LNCaP clone FGC (cell line): ENCODE data around the gene KIF1A.

Experiments
- DNase-seq: peaks from one replicate; pipeline ENCODE4 v3.0.0-alpha.2; 2011; ENCODE audit warnings: low read depth
- H3K4me3 ChIP-seq: 2 replicates; pipeline ENCODE4 v1.5.1; 2011; ENCODE audit warnings: mild to moderate bottlenecking, low read depth, low read length, control low read depth
- TF ChIP-seq, protein P1 (sequence below): IDR thresholded peaks from 2 replicates; pipeline ENCODE4 v1.5.1; 2012; ENCODE audit warnings: mild to moderate bottlenecking; ENCODE audit not compliant: control insufficient read depth, insufficient read depth; ENCODE audit errors: extremely low read depth

The KIF1A gene

DNA sequence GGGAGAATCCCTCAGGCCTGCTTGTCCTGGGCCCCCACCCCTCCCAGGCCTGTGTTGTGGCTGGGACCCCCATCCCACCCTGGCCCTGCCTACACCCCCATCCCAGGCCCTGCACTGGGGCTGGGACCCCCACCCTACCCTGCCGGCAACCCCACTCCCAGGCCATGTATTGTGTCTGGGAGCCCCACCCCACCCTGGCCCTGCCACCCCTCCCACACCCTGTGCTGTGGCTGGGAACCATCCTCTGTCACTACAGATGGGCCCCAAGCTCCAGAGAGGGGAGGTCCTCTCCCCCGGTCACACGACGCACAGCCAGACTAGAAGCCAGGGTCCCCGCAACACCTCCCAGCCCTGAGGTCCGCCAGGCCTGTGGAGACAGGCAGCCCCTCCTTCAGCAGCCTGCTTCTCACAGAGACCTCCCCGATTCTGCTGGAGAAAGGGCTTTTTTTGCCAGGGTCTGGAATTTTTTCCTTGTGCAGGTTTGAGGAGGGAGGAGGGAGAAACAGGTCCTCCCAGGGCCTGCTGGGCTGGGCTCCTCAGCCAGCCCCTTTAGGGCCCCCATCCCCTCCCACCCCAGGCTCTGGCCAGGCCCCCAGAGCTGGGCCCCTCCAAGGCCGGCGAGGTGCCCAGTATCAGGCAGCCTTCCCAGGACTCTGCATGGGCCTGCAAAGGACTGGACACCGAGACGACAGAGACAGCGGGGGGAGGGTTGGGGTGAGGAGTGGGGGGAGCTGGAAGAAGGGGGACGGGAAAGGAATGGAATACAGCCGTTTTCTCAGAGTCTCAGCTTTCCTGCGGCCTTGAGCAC, 28.0 kb downstream of the KIF1A start:
- DNase-seq = no peak
- TF ChIP-seq, protein P1, sequence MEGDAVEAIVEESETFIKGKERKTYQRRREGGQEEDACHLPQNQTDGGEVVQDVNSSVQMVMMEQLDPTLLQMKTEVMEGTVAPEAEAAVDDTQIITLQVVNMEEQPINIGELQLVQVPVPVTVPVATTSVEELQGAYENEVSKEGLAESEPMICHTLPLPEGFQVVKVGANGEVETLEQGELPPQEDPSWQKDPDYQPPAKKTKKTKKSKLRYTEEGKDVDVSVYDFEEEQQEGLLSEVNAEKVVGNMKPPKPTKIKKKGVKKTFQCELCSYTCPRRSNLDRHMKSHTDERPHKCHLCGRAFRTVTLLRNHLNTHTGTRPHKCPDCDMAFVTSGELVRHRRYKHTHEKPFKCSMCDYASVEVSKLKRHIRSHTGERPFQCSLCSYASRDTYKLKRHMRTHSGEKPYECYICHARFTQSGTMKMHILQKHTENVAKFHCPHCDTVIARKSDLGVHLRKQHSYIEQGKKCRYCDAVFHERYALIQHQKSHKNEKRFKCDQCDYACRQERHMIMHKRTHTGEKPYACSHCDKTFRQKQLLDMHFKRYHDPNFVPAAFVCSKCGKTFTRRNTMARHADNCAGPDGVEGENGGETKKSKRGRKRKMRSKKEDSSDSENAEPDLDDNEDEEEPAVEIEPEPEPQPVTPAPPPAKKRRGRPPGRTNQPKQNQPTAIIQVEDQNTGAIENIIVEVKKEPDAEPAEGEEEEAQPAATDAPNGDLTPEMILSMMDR = no peak

DNA sequence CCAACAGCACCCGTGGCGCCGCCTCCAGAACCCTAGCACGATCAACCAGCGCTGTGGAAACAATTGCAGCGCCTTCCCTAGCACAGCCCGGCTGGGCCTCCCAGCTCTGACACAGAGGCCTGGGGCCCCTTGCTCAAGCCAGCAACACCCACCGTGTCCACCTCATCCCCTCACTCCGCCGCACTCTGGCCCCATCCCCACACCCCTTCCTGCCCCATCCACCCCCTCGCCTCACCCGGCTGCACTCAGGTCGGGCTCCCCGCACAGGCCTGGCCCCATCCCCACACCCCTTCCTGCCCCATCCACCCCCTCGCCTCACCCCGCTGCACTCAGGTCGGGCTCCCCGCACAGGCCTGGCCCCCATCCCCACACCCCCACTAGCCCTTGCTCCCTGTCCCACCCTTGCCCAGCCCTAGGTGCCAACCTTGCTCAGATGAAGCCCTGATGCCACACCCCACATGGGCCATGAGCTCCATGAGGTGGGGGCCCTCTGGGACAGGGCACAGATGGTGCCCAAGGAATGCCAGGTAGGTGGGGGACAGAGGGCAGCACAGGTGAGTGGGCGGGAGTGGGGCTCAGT, 28.7 kb downstream of the KIF1A start:
- TF ChIP-seq, protein P1 = no peak
- DNase-seq = no peak
- H3K4me3 ChIP-seq = no peak overlapping the region

More for the DNA sequence above, 28.0 kb downstream of the KIF1A start:
- H3K4me3 ChIP-seq = no peak overlapping the region

DNA sequence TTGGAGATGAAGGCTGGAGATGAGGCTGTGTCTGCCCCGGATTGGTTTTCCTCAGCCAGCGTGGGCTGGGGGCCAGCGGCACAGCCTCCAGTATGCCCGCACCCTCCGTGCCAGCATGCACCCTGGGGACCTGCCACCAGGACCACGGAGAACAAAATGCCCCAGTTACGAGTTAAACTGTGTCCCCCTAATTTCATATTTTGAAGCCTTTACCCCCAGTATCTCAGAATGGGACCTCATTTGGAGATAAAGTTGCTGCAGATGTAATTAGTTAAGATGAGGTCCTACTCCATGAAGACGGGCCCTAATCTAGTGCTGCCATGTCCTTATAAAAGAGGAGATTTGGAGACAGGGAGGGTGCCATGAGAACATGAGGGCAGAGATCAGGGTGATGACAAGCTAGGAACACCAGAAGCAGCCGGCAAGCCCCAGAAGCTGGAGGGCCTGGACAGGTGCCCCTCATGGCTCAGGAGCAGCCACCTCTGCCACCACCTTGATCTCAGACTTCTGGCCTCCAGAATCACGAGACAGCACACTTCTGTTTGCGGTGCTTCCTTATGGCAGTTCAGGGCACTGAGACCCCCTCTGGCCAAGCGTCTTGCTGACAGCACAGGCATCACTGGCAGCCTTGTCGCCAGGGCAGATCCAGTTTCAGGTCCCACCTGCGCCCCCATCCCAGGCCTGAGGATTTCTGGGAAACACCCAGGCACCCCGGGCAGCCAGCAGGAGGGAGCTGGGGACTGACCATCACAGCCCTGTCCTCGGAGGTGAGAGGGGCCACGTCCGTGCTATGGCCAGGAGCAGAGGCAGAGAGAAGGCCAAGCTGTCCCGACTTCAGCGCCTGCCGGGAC, 29.4 kb downstream of the KIF1A start:
- TF ChIP-seq, protein P1 = no peak
- H3K4me3 ChIP-seq = no peak overlapping the region
- no peak for DNase-seq

DNA sequence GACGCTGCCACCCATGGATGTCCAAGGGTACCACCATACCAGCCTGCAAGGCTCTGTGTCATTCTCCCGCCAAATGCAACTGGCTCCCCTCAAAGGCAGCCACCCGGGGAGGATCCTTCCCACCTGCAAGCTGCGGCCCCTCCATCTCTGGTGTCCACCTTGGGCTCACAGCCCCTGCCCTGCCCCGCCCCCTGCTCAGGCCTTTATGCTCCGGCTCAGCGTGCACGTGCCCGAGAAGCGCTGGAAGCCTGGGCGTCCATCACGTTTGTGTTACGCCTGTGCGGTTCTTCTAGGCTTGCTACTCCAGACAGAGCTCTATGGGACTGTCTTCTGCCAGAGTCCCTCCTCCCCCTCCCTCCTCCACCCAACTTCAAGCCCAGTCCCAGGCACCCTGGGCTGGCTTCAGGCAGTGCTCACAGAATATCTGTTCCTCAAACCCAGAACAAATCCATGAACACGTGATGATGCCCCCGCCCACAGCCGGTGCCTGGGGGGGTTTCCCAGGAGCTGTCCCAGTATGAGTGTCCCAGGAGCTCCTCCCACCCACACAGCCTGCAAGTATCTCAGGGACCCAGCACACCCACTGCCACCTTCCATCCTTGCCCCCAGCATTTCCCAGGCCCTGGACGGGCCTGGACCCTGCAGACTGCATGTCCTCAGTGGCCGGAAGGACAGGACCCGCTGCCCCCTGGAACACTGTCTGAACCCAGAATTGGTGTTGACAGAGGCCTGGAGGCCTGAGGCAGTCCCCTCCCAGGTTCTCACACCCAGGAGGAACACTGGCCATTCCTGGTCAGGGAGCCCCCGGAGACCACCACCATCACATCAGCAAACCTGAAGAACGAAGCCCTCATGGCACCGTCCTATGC, 30.3 kb downstream of the KIF1A start:
- DNase-seq = no peak
- TF ChIP-seq, protein P1 = no peak
- H3K4me3 ChIP-seq = no peak overlapping the region

DNA sequence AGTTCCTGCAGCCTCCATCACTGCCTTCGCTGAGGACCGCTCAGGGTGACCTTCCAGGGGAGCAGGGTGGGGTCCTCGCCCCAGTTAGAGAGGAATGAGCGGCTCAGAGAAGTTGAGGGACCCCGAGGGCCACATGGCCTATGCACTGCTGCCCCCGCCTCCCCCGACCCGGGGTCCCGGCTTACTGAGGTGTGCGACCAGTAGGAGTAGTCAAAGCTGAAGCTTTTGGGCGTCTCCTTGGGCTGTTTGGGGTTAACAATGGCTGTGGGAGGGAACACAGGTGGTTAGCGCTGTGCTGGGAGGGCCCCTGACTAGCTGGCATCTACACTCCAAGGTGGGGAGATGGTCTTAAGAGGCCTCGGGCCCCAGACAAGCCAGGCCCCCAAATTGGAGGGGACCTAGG, 31.0 kb downstream of the KIF1A start:
- TF ChIP-seq, protein P1 = no peak
- no peak for DNase-seq
- H3K4me3 ChIP-seq = no peak overlapping the region

DNA sequence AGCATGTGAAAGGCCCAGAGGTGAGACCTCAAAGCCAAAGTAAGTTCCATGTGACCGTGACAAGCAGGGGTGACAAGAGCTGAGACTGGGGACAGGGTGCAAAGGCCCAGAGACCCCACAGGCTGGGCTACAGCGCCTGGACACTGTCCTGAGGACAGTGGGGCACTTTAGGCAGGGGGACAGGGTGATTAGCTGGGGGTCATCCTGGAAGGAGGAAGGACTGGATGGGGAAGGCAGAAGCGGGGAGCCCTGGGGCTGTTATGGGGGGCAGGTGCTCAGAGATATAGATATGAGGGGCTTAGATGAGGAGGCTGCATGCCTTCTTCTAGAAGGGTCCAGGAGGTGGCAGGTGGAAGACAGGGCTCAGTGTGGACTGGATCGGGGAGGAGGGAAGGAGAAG, 31.5 kb downstream of the KIF1A start:
- no peak overlapping the region for H3K4me3 ChIP-seq
- DNase-seq = no peak
- TF ChIP-seq, protein P1 = no peak
